Left kidney (tissue), 8 donors: ENCODE data around the gene TAF11L14. TPM values are rescaled to one million over a fixed set of nuclear protein-coding genes. Genes with fewer than 3 reads are reported as not detected.
"Not testable (repeated sequence)": the region's sequence is repeated elsewhere in the genome, so short reads cannot be mapped to it uniquely, and the experiment has no call there.

Source experiments
- DNase-seq: peaks from one replicate; pipeline ENCODE4 v3.0.0-alpha.2; 2013
- long read RNA-seq, 8 donors: transcript quantifications; one replicate each; lab custom pipeline, GENCODE V29; 2026
- polyA plus RNA-seq: library from polyadenylated mRNA; unstranded; fragments of 120-200 nt; gene quantifications from one replicate; pipeline ENCODE4 v1.2.1, GENCODE V29; 2013; ENCODE audit not compliant: insufficient read length

TAF11L14 gene
- polyA plus RNA-seq = not detected
- long read RNA-seq, donor 1 = 0 reads
- long read RNA-seq, donor 2 = 0 reads
- long read RNA-seq, donor 3 = 0 reads
- long read RNA-seq, donor 4 = 0 reads
- long read RNA-seq, donor 5 = 0 reads
- long read RNA-seq, donor 6 = 0 reads
- long read RNA-seq, donor 7 = 0 reads
- long read RNA-seq, donor 8 = 0 reads

- no peak for DNase-seq
Observed at GRCh38 chr5:17634160-17634559, at the start of gene TAF11L14. TAF11L14 (plus strand) TSS chr5:17634460.

GRCh38 chr5:17585658-17586057 is 48.6 kb upstream of the TAF11L14 start, which contains the start of gene TAF11L7:
TAF11L7 (minus strand) TSS chr5:17585758.
- DNase-seq = not testable (repeated sequence)

- DNase-seq = not testable (repeated sequence)
Observed at GRCh38 chr5:17590860-17591259, 43.4 kb upstream of the TAF11L14 start, which contains the start of gene TAF11L8. TAF11L8 (minus strand) TSS chr5:17590960.

GRCh38 chr5:17594255-17594654 is 40.0 kb upstream of the TAF11L14 start, which contains the start of gene TAF11L9:
TAF11L9 (minus strand) TSS chr5:17594394.
- not testable (repeated sequence) for DNase-seq

GRCh38 chr5:17597728-17598127 is 36.5 kb upstream of the TAF11L14 start, which contains the start of gene TAF11L10:
TAF11L10 (minus strand) TSS chr5:17597828.
- not testable (repeated sequence) for DNase-seq

- DNase-seq = not testable (repeated sequence)
Observed at GRCh38 chr5:17603880-17604279, 30.4 kb upstream of the TAF11L14 start, which contains the start of gene TAF11L11. TAF11L11 (plus strand) TSS chr5:17604183.

- no peak for DNase-seq
Observed at GRCh38 chr5:17604951-17605350, 29.3 kb upstream of the TAF11L14 start.

- not testable (repeated sequence) for DNase-seq
Observed at GRCh38 chr5:17607461-17607860, 26.8 kb upstream of the TAF11L14 start.

GRCh38 chr5:17610092-17610491 is 24.2 kb upstream of the TAF11L14 start, which contains the start of gene TAF11L12:
TAF11L12 (plus strand) TSS chr5:17610392.
- DNase-seq = not testable (repeated sequence)

GRCh38 chr5:17614872-17615605 is 19.2 kb upstream of the TAF11L14 start:
- no peak for DNase-seq

- no peak for DNase-seq
Observed at GRCh38 chr5:17619354-17619753, 14.9 kb upstream of the TAF11L14 start.

GRCh38 chr5:17620627-17621026 is 13.6 kb upstream of the TAF11L14 start:
- DNase-seq = no peak

GRCh38 chr5:17625686-17626085 is 8.6 kb upstream of the TAF11L14 start:
- DNase-seq = no peak

GRCh38 chr5:17631788-17632187 is 2.5 kb upstream of the TAF11L14 start, which contains the start of gene TAF11L13:
TAF11L13 (plus strand) TSS chr5:17632088.
- DNase-seq = not testable (repeated sequence)

- not testable (repeated sequence) for DNase-seq
Observed at GRCh38 chr5:17649232-17649631, 15.0 kb downstream of the TAF11L14 start.

GRCh38 chr5:17655201-17655759 is 21.0 kb downstream of the TAF11L14 start:
- DNase-seq = not testable (repeated sequence)

- DNase-seq = no peak
Observed at GRCh38 chr5:17655921-17656320, 21.7 kb downstream of the TAF11L14 start.

- no peak for DNase-seq
Observed at GRCh38 chr5:17663182-17663581, 28.9 kb downstream of the TAF11L14 start.

- DNase-seq = no peak
Observed at GRCh38 chr5:17665836-17666235, 31.6 kb downstream of the TAF11L14 start.

- no peak for DNase-seq
Observed at GRCh38 chr5:17666726-17667235, 32.5 kb downstream of the TAF11L14 start.

- no peak for DNase-seq
Observed at GRCh38 chr5:17670353-17670752, 36.1 kb downstream of the TAF11L14 start.

- no peak for DNase-seq
Observed at GRCh38 chr5:17678751-17679324, 44.6 kb downstream of the TAF11L14 start.
